HepG2 (cell line): Measurements from ENCODE around the gene DCC. TPM values are rescaled to one million over a fixed set of nuclear protein-coding genes. Genes with fewer than 3 reads are reported as not detected.

Experiments
- ATAC-seq: fragments of 200-7000 bp; cut with Tn5 transposase; 3 replicates; pipeline ENCODE4 v1.9.1; 2020; ENCODE audit warnings: mild to moderate bottlenecking, moderate library complexity
- BruUV-seq: library from RNA; stranded (reverse); fragments of 400-500 nt; replicated peaks from 2 replicates; lab custom pipeline; 2021; lab: Mats Ljungman, UMichigan
- CTCF ChIA-PET: fragments of 300-600 bp; formaldehyde crosslinking; extraction: SDS; loops from one replicate; lab custom pipeline; 2021; ENCODE audit warnings: low total read pairs, inconsistent platforms, low intra/inter-chr PET ratio; lab: Yijun Ruan, JAX
- POLR2A ChIA-PET: fragments of 350-600 bp; sonication (Branson Sonifier 250); formaldehyde crosslinking; loops from one replicate; lab custom pipeline; 2020; ENCODE audit warnings: antibody characterized with exemption, inconsistent platforms; lab: Yijun Ruan, JAX
- DNase-seq: peaks from one replicate; pipeline ENCODE4 v3.0.0-alpha.2; 2015; ENCODE audit warnings: low spot score
- FAIRE-seq: peaks from 3 replicates; lab custom pipeline; 2011; peaks lifted over from hg19 to GRCh38; lab: Jason Lieb, UNC
- H2AFZ ChIP-seq: one replicate; pipeline ENCODE4 v1.6.1; 2011; ENCODE audit warnings: low read length, inconsistent platforms
- H3K27ac ChIP-seq: fragments of 300-600 bp; 3 replicates; pipeline ENCODE4 v1.8.0; 2011; ENCODE audit warnings: mixed run types, mild to moderate bottlenecking, mixed read lengths, low read length, inconsistent platforms; ENCODE audit not compliant: insufficient read depth; ENCODE audit errors: extremely low read length
- H3K27me3 ChIP-seq, 2 experiments: fragments of 200-600 bp in 1 of 2; 2 replicates in 1 of 2; 3 replicates in 1 of 2; pipeline versions ENCODE4 v1.6.0 to v1.8.0; 2011; ENCODE audit warnings: low read length in 2 of 2, mild to moderate bottlenecking in 2 of 2, moderate library complexity in 2 of 2, inconsistent platforms in 1 of 2; ENCODE audit not compliant: insufficient read depth in 2 of 2, control insufficient read depth in 1 of 2
- H3K36me3 ChIP-seq, 2 experiments: fragments of 200-600 bp in 1 of 2; replicated peaks in 1 of 2; 2 replicates in 1 of 2; 3 replicates in 1 of 2; pipeline versions ENCODE4 v1.5.1 to v1.8.0; 2011; ENCODE audit warnings: low read length in 2 of 2, inconsistent platforms in 1 of 2; ENCODE audit not compliant: insufficient read depth in 2 of 2, control insufficient read depth in 1 of 2
- H3K4me1 ChIP-seq: 2 replicates; pipeline ENCODE4 v1.5.1; 2012; ENCODE audit warnings: low read length, inconsistent platforms; ENCODE audit not compliant: insufficient read depth
- H3K4me2 ChIP-seq: 2 replicates; pipeline ENCODE4 v1.6.0; 2011; ENCODE audit warnings: low read depth, low read length, inconsistent platforms
- H3K4me3 ChIP-seq, 3 experiments: fragments of 200-600 bp in 1 of 3; sonication (generic), shearing (Covaris generic) in 1 of 3; replicated peaks in 1 of 3; 2 replicates each; pipeline ENCODE4 v1.5.1; 2011 to 2016; ENCODE audit warnings: low read length in 3 of 3, inconsistent platforms in 2 of 3, low read depth in 2 of 3, mild to moderate bottlenecking in 2 of 3, control low read depth in 1 of 3, mixed read lengths in 1 of 3; ENCODE audit not compliant: insufficient read depth in 1 of 3
- H3K79me2 ChIP-seq: one replicate; pipeline ENCODE4 v1.6.1; 2011; ENCODE audit warnings: low read length, inconsistent platforms; ENCODE audit not compliant: insufficient read depth
- H3K9ac ChIP-seq: 2 replicates; pipeline ENCODE4 v1.6.0; 2011; ENCODE audit warnings: mild to moderate bottlenecking, low read depth, low read length, inconsistent platforms; ENCODE audit not compliant: insufficient read depth
- H3K9me3 ChIP-seq: 2 replicates; pipeline ENCODE4 v1.5.1; 2012; ENCODE audit warnings: mild to moderate bottlenecking, low read length
- H4K20me1 ChIP-seq: 2 replicates; pipeline ENCODE4 v1.6.0; 2011; ENCODE audit warnings: inconsistent platforms, mild to moderate bottlenecking, low read length, moderate library complexity; ENCODE audit not compliant: insufficient read depth
- ATF1 ChIP-seq: IDR thresholded peaks from 2 replicates; pipeline ENCODE4 v1.6.1; 2016; ENCODE audit warnings: mild to moderate bottlenecking, control low read depth
- CTCF ChIP-seq: sonication (generic); formaldehyde crosslinking; IDR thresholded peaks from 2 replicates; pipeline ENCODE4 v1.5.0; 2020; ENCODE audit warnings: mild to moderate bottlenecking, missing genetic modification reagents, moderate library complexity
- FOSL1 ChIP-seq: sonication (generic); formaldehyde crosslinking; IDR thresholded peaks from 2 replicates; pipeline ENCODE4 v1.9.0; 2021; ENCODE audit warnings: missing genetic modification reagents, borderline replicate concordance
- HOXA5 ChIP-seq: sonication (generic); formaldehyde crosslinking; IDR thresholded peaks from 2 replicates; pipeline ENCODE4 v1.4.0; 2020; ENCODE audit warnings: missing genetic modification reagents
- IRF9 ChIP-seq: sonication (generic); formaldehyde crosslinking; IDR thresholded peaks from 2 replicates; pipeline ENCODE4 v1.8.0; 2022; ENCODE audit warnings: missing genetic modification reagents, mild to moderate bottlenecking, borderline replicate concordance
- MTF1 ChIP-seq: sonication (generic); formaldehyde crosslinking; IDR thresholded peaks from 2 replicates; pipeline ENCODE4 v1.5.0; 2020; ENCODE audit warnings: missing genetic modification reagents
- MYPOP ChIP-seq: sonication (generic); formaldehyde crosslinking; IDR thresholded peaks from 2 replicates; pipeline ENCODE4 v1.8.1; 2023; ENCODE audit warnings: mild to moderate bottlenecking, moderate library complexity, missing genetic modification reagents
- RXRB ChIP-seq: IDR thresholded peaks from 2 replicates; pipeline ENCODE4 v1.6.1; 2016; ENCODE audit warnings: borderline replicate concordance, missing genetic modification reagents, missing compliant biosample characterization
- SAP130 ChIP-seq: IDR thresholded peaks from 2 replicates; pipeline ENCODE4 v1.6.1; 2016; ENCODE audit warnings: low read depth
- SRSF1 ChIP-seq: fragments of 200-400 bp; formaldehyde crosslinking; optimal IDR thresholded peaks from 2 replicates; pipeline ENCODE3; 2017; ENCODE audit warnings: mild to moderate bottlenecking, low read depth, low read length, moderate library complexity
- STAG1 ChIP-seq: sonication (generic); formaldehyde crosslinking; IDR thresholded peaks from 2 replicates; pipeline ENCODE4 v1.4.0; 2020; ENCODE audit warnings: missing genetic modification reagents
- TEF ChIP-seq: sonication (generic); formaldehyde crosslinking; IDR thresholded peaks from 2 replicates; pipeline ENCODE4 v1.5.0; 2020; ENCODE audit warnings: missing genetic modification reagents
- THYN1 ChIP-seq: sonication (generic); formaldehyde crosslinking; IDR thresholded peaks from 2 replicates; pipeline ENCODE4 v1.8.1; 2023; ENCODE audit warnings: low read depth, mild to moderate bottlenecking, moderate library complexity, missing genetic modification reagents, borderline replicate concordance
- ZNF383 ChIP-seq: sonication (generic); formaldehyde crosslinking; IDR thresholded peaks from 2 replicates; pipeline ENCODE4 v1.4.0; 2020; ENCODE audit warnings: missing genetic modification reagents, mild to moderate bottlenecking, borderline replicate concordance
- WGBS: methylation state at CpG from one replicate; pipeline ENCODE4 v1.1.6; 2017; ENCODE audit warnings: low lambda C conversion rate; 5-methylcytosine and 5-hydroxymethylcytosine counted together
- in situ Hi-C: cut with HindIII; loops from 2 replicates; pipeline ENCODE4 v1.10.0; 2017; ENCODE audit warnings: low pct_unique_long_range_greater_than_20kb; ENCODE audit not compliant: extremely low pct_ligation_motif_present
- intact Hi-C: fragments of 100-400 bp; cut with micrococcal nuclease; formaldehyde crosslinking; loops from one replicate; pipeline ENCODE4 v1.10.0; 2022; ENCODE audit not compliant: unreplicated experiment
- polyA plus RNA-seq, 8 experiments: library from polyadenylated mRNA; depleted of rRNA in 3 of 8; stranded (reverse) in 7 of 8; unstranded in 1 of 8; fragments of >200 nt; fragmentation: Illumina TruSeq in 4 of 8; extraction: Trizol in 4 of 8; gene quantifications; 2 replicates each; pipeline versions ENCODE4 v1.2.1 to v1.2.3, GENCODE V29; 2011 to 2016; ENCODE audit warnings: low read depth in 4 of 8, missing spikeins in 1 of 8, mixed read lengths in 1 of 8; ENCODE audit not compliant: insufficient read depth in 1 of 8
- total RNA-seq, 5 experiments: library from RNA; depleted of rRNA; stranded (reverse); fragments of >200 nt; fragmentation: Illumina TruSeq; extraction: Trizol; gene quantifications; 2 replicates each; pipeline ENCODE4 v1.2.3, GENCODE V29; 2016; ENCODE audit warnings: low read depth in 1 of 5

The DCC gene
- total and polyA plus RNA-seq, 2 of the 13 experiments (the other 11 are each of a cell fraction or from before 2014, with no cell fraction given) = not detected

- BruUV-seq = no TSS peak
- Histone ChIP-seq H3K27ac (no peak overlapping the region), H3K4me1 (no peaks in the 10 kb centered on the region), H3K27me3 (no peaks in the 10 kb centered on the region), H3K4me3 (no peak overlapping the region), H3K9ac (no peak overlapping the region), H4K20me1 (no peaks in the 10 kb centered on the region), H3K79me2 (no peaks in the 10 kb centered on the region), H2AFZ (no peak overlapping the region), H3K36me3 (no peaks in the 10 kb centered on the region), H3K9me3 (no peaks in the 10 kb centered on the region), H3K4me2 (no peak overlapping the region)
- ATAC-seq = peak; percentile 55
- FAIRE-seq = no peak
- DNase-seq = peak; percentile 11
- in situ Hi-C loops (no loop called here), intact Hi-C loops (loop anchor here (1.0 to 5.0 kb wide), 2 partner anchors 187 to 617 kb away; no protein-coding TSS in a partner anchor)
- no peak for TF ChIP-seq THYN1
- peak; percentile 38; the same call in 1 of the 2 replicates for TF ChIP-seq CTCF
- peak; percentile 53 for TF ChIP-seq STAG1 (CRISPR knock-in tag)
- POLR2A ChIA-PET = no interaction called here
- 4% methylated on average over 3 of the region's 3 CpGs for WGBS
- CTCF ChIA-PET = no interaction called here
These were observed 563.9 kb downstream of the DCC start for GRCh38 chr18:52903857-52904256.

GRCh38 chr18:52907543-52908308 lies 567.7 kb downstream of the DCC start:
- Histone ChIP-seq H3K9ac (no peak overlapping the region), H3K36me3 (no peaks in the 10 kb centered on the region), H3K27me3 (no peaks in the 10 kb centered on the region), H3K4me3 (no peak overlapping the region), H3K79me2 (no peaks in the 10 kb centered on the region), H2AFZ (no peak overlapping the region), H3K27ac (no peak overlapping the region), H3K4me1 (no peaks in the 10 kb centered on the region), H3K4me2 (no peak overlapping the region), H3K9me3 (no peaks in the 10 kb centered on the region), H4K20me1 (no peaks in the 10 kb centered on the region)
- POLR2A ChIA-PET = no interaction called here
- CTCF ChIA-PET = no interaction called here
- no peak for ATAC-seq
- no TSS peak for BruUV-seq
- in situ Hi-C loops (no loop called here), intact Hi-C loops (no loop called here)
- no peak for DNase-seq
- WGBS = 45% methylated on average over 9 of the region's 9 CpGs
- no peak for FAIRE-seq
- TF ChIP-seq RXRB (no peak), ATF1 (CRISPR knock-in tag) (no peak), FOSL1 (CRISPR knock-in tag) (no peak), TEF (CRISPR knock-in tag) (no peak), SAP130 (CRISPR knock-in tag) (no peak), ZNF383 (CRISPR knock-in tag) (no peak), MYPOP (no peak), SRSF1 (no peak), MTF1 (CRISPR knock-in tag) (no peak), HOXA5 (CRISPR knock-in tag) (no peak), IRF9 (CRISPR knock-in tag) (no peak)
